AG10803 (cell line): ENCODE data around the gene PID1.

Experiments used
- DNase-seq: peaks from one replicate; pipeline ENCODE4 v3.0.0; 2010; ENCODE audit warnings: low read depth
- H3K4me3 ChIP-seq: 2 replicates; pipeline ENCODE4 v1.5.1; 2011; ENCODE audit warnings: mild to moderate bottlenecking, low read length, control low read depth
- TF ChIP-seq, protein P1 (sequence below): conservative IDR thresholded peaks from 2 replicates; pipeline ENCODE4 v1.5.1; 2011; ENCODE audit warnings: mild to moderate bottlenecking, low read length, control low read depth, inconsistent platforms

Gene PID1

DNA sequence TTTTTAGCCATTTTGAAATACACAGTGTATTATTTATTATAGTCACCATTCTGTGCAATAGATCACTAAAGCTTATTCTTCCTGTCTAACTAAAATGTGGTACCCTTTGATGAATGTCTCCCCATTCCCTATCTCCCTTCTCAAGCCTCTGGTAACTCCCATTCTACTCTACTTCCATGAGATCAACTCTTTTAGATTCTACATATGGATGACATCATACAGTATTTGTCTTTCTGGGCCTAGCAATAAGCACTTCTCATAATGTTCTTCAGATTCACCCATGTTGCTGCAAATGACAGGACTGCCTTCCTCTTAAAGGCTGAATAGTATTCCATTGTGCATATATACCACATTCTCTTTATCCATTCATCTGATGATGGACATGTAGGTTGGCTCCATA, 210.9 kb downstream of the PID1 start:
- no peak overlapping the region for H3K4me3 ChIP-seq
- TF ChIP-seq, protein P1, sequence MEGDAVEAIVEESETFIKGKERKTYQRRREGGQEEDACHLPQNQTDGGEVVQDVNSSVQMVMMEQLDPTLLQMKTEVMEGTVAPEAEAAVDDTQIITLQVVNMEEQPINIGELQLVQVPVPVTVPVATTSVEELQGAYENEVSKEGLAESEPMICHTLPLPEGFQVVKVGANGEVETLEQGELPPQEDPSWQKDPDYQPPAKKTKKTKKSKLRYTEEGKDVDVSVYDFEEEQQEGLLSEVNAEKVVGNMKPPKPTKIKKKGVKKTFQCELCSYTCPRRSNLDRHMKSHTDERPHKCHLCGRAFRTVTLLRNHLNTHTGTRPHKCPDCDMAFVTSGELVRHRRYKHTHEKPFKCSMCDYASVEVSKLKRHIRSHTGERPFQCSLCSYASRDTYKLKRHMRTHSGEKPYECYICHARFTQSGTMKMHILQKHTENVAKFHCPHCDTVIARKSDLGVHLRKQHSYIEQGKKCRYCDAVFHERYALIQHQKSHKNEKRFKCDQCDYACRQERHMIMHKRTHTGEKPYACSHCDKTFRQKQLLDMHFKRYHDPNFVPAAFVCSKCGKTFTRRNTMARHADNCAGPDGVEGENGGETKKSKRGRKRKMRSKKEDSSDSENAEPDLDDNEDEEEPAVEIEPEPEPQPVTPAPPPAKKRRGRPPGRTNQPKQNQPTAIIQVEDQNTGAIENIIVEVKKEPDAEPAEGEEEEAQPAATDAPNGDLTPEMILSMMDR: no peak
- no peak for DNase-seq

DNA sequence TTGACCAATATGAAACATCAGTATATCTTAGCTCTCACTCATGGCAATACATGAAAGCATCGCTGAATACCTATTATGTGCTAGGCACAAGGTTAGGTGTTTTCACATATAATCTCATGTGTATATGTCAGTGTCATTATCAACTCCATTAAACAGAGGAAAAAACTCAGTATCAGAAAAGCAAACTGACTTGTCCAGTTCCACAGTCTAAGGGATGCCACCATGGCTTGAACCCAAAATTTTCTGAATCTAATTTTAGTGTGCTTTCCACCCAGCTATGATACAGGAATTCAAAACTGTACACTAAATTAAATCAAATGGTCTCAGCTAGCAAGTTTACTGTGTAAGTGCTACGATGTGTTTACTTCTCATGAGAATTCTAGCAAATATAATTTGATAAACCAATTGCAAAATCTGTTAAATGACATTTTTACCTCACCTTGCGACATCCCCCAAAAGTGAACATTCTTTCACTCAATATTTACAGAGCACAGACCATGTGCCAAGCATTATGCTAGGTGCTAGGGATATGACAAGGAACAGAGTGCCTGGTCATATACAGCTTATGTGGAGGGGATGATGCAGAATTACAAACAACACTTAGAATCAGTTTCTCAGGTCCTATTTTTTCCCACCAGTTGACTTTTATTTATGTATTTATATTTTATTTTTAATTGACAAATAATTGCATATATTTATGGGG, 211.6 kb downstream of the PID1 start:
- H3K4me3 ChIP-seq: no peak overlapping the region
- TF ChIP-seq, protein P1: no peak
- DNase-seq: no peak

DNA sequence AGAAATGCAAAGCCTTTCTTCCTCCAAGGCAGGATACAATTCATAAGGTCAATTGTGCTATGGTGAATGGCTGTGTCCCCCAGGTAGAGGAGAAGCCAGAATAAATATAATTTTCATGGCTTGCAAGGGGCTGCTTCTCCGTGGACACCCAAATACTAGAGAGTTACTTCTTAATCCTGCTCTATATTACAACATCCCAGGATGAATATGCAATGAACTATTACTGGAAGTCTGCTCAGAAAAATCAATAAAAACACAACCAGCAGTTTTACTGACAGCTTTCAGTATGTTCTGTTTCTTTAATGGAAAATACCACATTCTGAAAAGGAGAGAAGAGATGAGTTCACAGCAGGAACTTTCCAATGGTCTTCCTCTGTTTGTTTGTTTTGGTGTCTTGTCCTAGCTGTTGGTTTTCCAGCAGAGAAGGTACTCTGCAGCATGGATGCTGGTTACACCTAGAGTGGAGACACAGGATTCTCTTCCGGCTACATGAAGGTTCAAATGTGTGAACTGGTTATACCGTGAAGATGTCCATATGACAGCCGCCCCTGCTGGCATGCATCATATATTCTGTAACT, 213.0 kb downstream of the PID1 start:
- no peak overlapping the region for H3K4me3 ChIP-seq

DNA sequence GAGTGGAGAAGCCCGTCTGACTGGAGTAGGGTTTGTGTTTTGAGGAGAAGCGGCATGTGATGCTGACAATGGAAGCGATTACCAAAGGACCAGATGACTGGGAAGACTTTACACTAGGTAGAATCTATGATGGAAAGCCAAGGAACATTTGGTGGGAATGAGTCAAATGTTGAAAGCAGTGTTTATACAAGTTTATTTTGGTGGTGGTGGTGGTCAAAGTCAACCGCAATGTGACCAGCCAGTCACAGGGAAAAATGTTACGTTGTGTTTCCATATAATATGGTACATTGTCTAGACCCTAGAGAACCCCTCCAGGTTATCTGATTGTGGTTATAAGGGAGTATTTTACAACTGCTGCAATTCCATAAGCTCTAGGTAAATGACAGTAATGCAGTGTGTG, 216.8 kb downstream of the PID1 start:
- TF ChIP-seq, protein P1: no peak
- DNase-seq: no peak
- H3K4me3 ChIP-seq: no peak overlapping the region

More for the DNA sequence above, 213.0 kb downstream of the PID1 start:
- TF ChIP-seq, protein P1: no peak
- DNase-seq: no peak

DNA sequence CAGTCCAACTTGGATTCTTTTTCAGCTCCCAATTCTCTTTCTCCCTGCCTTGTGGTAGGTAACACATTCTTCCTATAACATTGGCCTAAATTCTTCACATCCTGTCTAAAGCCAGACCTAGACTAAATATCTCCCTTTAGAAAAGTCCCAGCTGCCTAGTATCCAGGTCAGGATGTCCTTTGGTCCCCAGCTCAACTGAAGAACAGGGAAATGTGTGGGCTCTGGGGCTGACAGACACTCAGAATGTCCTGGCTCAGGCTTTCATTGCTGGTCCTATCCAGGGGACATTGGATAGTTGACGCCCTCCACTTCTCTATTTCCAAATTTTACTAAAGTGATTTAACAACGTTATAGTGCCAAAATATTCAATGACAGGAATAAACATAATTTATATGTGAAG, 219.3 kb downstream of the PID1 start:
- TF ChIP-seq, protein P1: no peak
- no peak for DNase-seq
- H3K4me3 ChIP-seq: no peak overlapping the region

DNA sequence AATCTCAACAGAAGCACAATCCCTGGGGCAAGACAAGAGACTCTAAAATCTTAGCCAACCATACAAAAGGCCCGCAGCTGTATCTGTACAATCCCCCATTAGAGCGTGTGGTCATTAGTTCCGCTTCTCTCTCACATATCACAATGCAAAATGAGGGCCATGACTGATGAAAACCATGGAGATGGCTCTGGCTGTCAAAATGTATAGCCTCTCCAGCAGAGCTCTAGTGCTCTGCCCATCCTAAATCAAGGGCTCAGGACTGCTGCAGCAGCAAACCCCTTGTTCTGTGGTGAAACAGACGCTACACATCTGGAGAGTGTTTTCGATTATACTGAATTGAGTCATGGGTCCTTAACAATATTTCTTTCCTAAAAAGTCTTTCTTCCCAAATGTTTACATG, 221.0 kb downstream of the PID1 start:
- H3K4me3 ChIP-seq: no peak overlapping the region
- DNase-seq: peak; percentile 19
- TF ChIP-seq, protein P1: no peak

DNA sequence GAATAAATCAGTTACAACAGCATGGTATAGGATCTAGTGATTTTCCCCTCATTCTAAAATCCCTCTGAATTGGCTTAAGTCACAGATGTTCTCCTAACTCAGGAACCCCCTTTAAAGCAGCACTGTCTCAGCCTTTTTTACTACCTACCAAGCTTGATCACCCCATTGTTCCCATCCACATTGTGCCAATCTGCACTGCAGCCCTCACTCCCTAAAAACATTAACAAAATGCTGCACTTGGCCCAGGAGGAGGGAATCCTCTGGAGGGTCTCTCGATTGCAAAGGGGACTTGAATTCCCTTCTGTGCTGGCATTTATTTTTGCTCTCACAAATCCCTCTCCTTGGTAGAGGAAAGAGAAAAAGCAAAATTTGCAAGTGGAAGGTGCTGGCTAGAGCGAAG, 223.0 kb downstream of the PID1 start:
- no peak overlapping the region for H3K4me3 ChIP-seq
- TF ChIP-seq, protein P1: no peak
- DNase-seq: no peak
